HG03354 (cell line): Measurements from ENCODE around the gene MCF2.
"Not testable (repeated sequence)": the region's sequence is repeated elsewhere in the genome, so short reads cannot be mapped to it uniquely, and the experiment has no call there.

Source experiments
- ATAC-seq: cut with Tn5 transposase; IDR thresholded peaks from one replicate; pipeline ENCODE4 v1.9.1; 2021; ENCODE audit warnings: mild to moderate bottlenecking; ENCODE audit not compliant: unreplicated experiment, poor library complexity, severe bottlenecking

Gene MCF2

GRCh38 chrX:139708067-139708466, at the start of gene MCF2:
Gene MCF2 (minus strand): TSS chrX:139708167. CDS start chrX:139651744, 56,423 bp downstream.
- no peak for ATAC-seq

GRCh38 chrX:139751053-139751452, 43.1 kb upstream of the MCF2 start:
- ATAC-seq, result no peak

GRCh38 chrX:139750390-139750789, 42.4 kb upstream of the MCF2 start:
- ATAC-seq, result no peak

GRCh38 chrX:139739138-139739537, 31.2 kb upstream of the MCF2 start:
- ATAC-seq, result peak; percentile 78

GRCh38 chrX:139738581-139738980, 30.6 kb upstream of the MCF2 start:
- no peak for ATAC-seq

- no peak for ATAC-seq
Measured at GRCh38 chrX:139736151-139736550, 28.2 kb upstream of the MCF2 start.

GRCh38 chrX:139734996-139735395, 27.0 kb upstream of the MCF2 start:
- ATAC-seq, result no peak

GRCh38 chrX:139725720-139726119, 17.8 kb upstream of the MCF2 start:
- ATAC-seq, result peak; percentile 88

GRCh38 chrX:139724626-139725025, 16.7 kb upstream of the MCF2 start:
- ATAC-seq, result no peak

- no peak for ATAC-seq
Measured at GRCh38 chrX:139720979-139721378, 13.0 kb upstream of the MCF2 start.

GRCh38 chrX:139720136-139720535, 12.2 kb upstream of the MCF2 start:
- ATAC-seq, result no peak

GRCh38 chrX:139702658-139703057, 5.3 kb downstream of the MCF2 start:
- ATAC-seq, result no peak

- ATAC-seq, result no peak
Measured at GRCh38 chrX:139692908-139693307, 15.1 kb downstream of the MCF2 start.

GRCh38 chrX:139692506-139692849, 15.5 kb downstream of the MCF2 start:
- no peak for ATAC-seq

- ATAC-seq, result no peak
Measured at GRCh38 chrX:139691843-139692505, 16.0 kb downstream of the MCF2 start.

- ATAC-seq, result no peak
Measured at GRCh38 chrX:139691493-139691842, 16.5 kb downstream of the MCF2 start.

- not testable (repeated sequence) for ATAC-seq
Measured at GRCh38 chrX:139685175-139685574, 22.8 kb downstream of the MCF2 start.

GRCh38 chrX:139680356-139680755, 27.6 kb downstream of the MCF2 start:
- ATAC-seq, result no peak

- peak; percentile 46 for ATAC-seq
Measured at GRCh38 chrX:139647597-139647996, 60.4 kb downstream of the MCF2 start.

- ATAC-seq, result no peak
Measured at GRCh38 chrX:139642241-139642927, 65.6 kb downstream of the MCF2 start.

- no peak for ATAC-seq
Measured at GRCh38 chrX:139640259-139640658, 67.7 kb downstream of the MCF2 start.

GRCh38 chrX:139639253-139639652, 68.7 kb downstream of the MCF2 start:
- ATAC-seq, result no peak
